Astrocyte of the cerebellum (primary cell): Measurements from ENCODE around the gene ZNF117.
"Not testable (repeated sequence)": the region's sequence is repeated elsewhere in the genome, so short reads cannot be mapped to it uniquely, and the experiment has no call there.

Source experiments
- DNase-seq: peaks from one replicate; pipeline ENCODE4 v3.0.0-alpha.2; 2011; ENCODE audit warnings: low read depth
- H3K4me3 ChIP-seq: 2 replicates; pipeline ENCODE4 v1.5.1; 2011; ENCODE audit warnings: mild to moderate bottlenecking, low read depth, low read length, moderate library complexity
- CTCF ChIP-seq: IDR thresholded peaks from 2 replicates; pipeline ENCODE4 v1.5.1; 2012; ENCODE audit warnings: low read length, low read depth, moderate library complexity, mild to moderate bottlenecking; ENCODE audit errors: missing control alignments
- in situ Hi-C: cut with HindIII; loops from 2 replicates; pipeline ENCODE4 v1.10.0; 2017; ENCODE audit warnings: low sequenced_read_pairs

Gene ZNF117

DNA sequence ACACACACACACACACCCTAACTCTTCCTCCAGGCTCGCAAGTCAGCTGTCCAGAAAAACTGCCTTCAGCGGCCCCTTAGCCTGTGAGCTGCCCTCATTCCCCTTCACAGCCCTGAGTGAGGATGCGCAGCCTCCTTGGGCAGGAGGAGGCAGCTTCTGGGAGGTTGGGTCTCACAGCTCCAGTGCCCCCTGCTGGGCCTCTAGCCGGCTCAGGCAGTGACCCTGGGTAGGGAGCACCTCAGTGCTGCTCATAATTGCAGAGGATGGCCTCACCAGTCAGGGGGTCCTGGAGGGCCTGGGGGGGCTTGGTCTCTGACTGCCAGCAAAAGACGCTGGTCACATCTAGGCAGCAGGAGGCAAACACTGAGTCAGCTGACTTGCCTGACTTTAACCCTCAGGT, 44.1 kb downstream of the ZNF117 start:
- peak; percentile 6 for TF ChIP-seq CTCF
- H3K4me3 ChIP-seq = no peak overlapping the region
- no peak for DNase-seq
- in situ Hi-C loops = no loop called here

- in situ Hi-C loops = no loop called here
- no peak for DNase-seq
- TF ChIP-seq CTCF = no peak
- H3K4me3 ChIP-seq = no peak overlapping the region
Observed at GRCh38 chr7:64945503-64946175, 45.2 kb downstream of the ZNF117 start.

GRCh38 chr7:64944667-64945502, 46.0 kb downstream of the ZNF117 start:
- DNase-seq, in situ Hi-C loops, H3K4me3 ChIP-seq: not testable (repeated sequence)

GRCh38 chr7:64940021-64940420, 50.8 kb downstream of the ZNF117 start:
- DNase-seq, in situ Hi-C loops, H3K4me3 ChIP-seq: not testable (repeated sequence)

DNA sequence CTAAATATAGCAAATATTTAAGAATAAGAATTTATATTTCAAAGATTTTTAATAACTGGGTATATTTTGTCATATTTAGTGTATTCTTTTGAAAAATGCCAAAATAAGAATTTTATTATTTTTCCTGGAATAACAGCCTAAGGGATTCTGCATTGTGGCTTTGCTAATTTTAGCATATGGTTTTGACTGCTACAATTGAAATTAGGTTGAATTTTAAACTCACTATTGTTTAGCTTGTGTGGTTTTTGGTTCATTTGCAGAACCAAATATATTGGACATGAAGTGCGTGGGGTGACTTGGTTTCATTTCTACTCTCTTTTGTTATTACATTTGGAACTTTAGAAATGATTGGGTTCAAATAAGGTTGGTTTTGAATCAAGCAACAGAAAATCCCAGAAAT, 52.3 kb downstream of the ZNF117 start:
- in situ Hi-C loops = no loop called here
- TF ChIP-seq CTCF = no peak
- no peak overlapping the region for H3K4me3 ChIP-seq
- DNase-seq = no peak

DNA sequence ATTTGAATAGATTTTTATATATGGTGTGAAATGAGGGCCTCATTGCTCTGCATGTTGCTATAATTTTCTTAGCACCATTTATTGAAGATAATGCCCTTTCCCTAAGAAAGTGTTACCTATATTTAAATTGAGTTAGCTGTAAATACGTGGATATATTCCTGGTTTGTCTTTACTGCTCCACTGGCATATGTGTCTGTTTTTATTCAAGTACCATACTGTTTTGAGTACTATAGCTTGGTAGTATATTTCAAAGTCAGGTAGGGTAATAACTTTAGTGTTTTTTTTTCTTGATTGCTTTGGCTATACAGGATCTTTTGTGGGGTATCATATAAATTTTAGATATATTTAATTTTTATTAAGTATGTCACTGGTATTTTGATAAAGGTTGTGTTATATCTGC, 56.4 kb downstream of the ZNF117 start:
- TF ChIP-seq CTCF = no peak
- DNase-seq = no peak
- in situ Hi-C loops = no loop called here
- no peak overlapping the region for H3K4me3 ChIP-seq

GRCh38 chr7:64928252-64929187, 62.3 kb downstream of the ZNF117 start:
- H3K4me3 ChIP-seq, in situ Hi-C loops, DNase-seq: not testable (repeated sequence)
